CD14-positive monocyte (primary cell): ENCODE measurements around the gene SDR42E1. TPM values are rescaled to one million over a fixed set of nuclear protein-coding genes. Genes with fewer than 3 reads are reported as not detected.

Source experiments
- DNase-seq, 3 donors: peaks; one replicate each; pipeline ENCODE4 v3.0.0-alpha.2; 2011 to 2022
- H2AFZ ChIP-seq: 2 replicates; pipeline ENCODE4 v1.6.0; 2012; ENCODE audit warnings: mild to moderate bottlenecking, low read depth, low read length, inconsistent platforms; ENCODE audit not compliant: insufficient read depth, poor library complexity, severe bottlenecking
- H3K27ac ChIP-seq, 2 donors: 1 replicate in 1 of 2; 2 replicates in 1 of 2; pipeline ENCODE4 v1.5.1; 2012 to 2013; ENCODE audit warnings: low read length in 2 of 2, control low read depth in 1 of 2, inconsistent platforms in 1 of 2, low read depth in 1 of 2, mild to moderate bottlenecking in 1 of 2
- H3K27me3 ChIP-seq, 2 donors: one replicate each; pipeline versions ENCODE4 v1.6.0 to v1.6.1; 2011 to 2013; ENCODE audit warnings: low read length in 2 of 2; ENCODE audit not compliant: control insufficient read depth in 2 of 2, insufficient read depth in 2 of 2
- H3K36me3 ChIP-seq, 2 donors: replicated peaks in 1 of 2; 1 replicate in 1 of 2; 2 replicates in 1 of 2; pipeline versions ENCODE4 v1.5.1 to v1.6.1; 2012 to 2013; ENCODE audit warnings: low read length in 2 of 2, control low read depth in 1 of 2, inconsistent platforms in 1 of 2, mild to moderate bottlenecking in 1 of 2; ENCODE audit not compliant: insufficient read depth in 2 of 2, control insufficient read depth in 1 of 2
- H3K4me1 ChIP-seq, 2 donors: 1 replicate in 1 of 2; 2 replicates in 1 of 2; pipeline versions ENCODE4 v1.5.1 to v1.6.1; 2012 to 2013; ENCODE audit warnings: low read length in 2 of 2, control low read depth in 1 of 2, inconsistent platforms in 1 of 2, mild to moderate bottlenecking in 1 of 2, moderate library complexity in 1 of 2; ENCODE audit not compliant: insufficient read depth in 2 of 2, control insufficient read depth in 1 of 2
- H3K4me2 ChIP-seq: replicated peaks from 2 replicates; pipeline ENCODE3; 2012; ENCODE audit warnings: low read length, moderate library complexity, mild to moderate bottlenecking; ENCODE audit not compliant: poor library complexity, severe bottlenecking; ENCODE audit errors: extremely low read depth
- H3K4me3 ChIP-seq, 3 experiments: fragments of 200-600 bp in 1 of 3; sonication (generic) in 1 of 3; replicated peaks in 1 of 3; 1 replicate in 2 of 3; 2 replicates in 1 of 3; pipeline ENCODE4 v1.5.1; 2011 to 2013; ENCODE audit warnings: low read length in 3 of 3, mild to moderate bottlenecking in 3 of 3, control low read depth in 2 of 3, low read depth in 2 of 3, inconsistent platforms in 1 of 3, moderate library complexity in 1 of 3
- H3K79me2 ChIP-seq: 2 replicates; pipeline ENCODE4 v1.6.0; 2012; ENCODE audit warnings: mild to moderate bottlenecking, control low read depth, inconsistent platforms, low read length, moderate library complexity; ENCODE audit not compliant: insufficient read depth
- H3K9ac ChIP-seq: 2 replicates; pipeline ENCODE4 v1.6.0; 2017; ENCODE audit warnings: low read length, mild to moderate bottlenecking; ENCODE audit not compliant: insufficient read depth, poor library complexity, severe bottlenecking
- H3K9me3 ChIP-seq, 2 donors: replicated peaks in 1 of 2; 1 replicate in 1 of 2; 2 replicates in 1 of 2; pipeline versions ENCODE4 v1.5.1 to v1.6.1; 2012 to 2013; ENCODE audit warnings: low read length in 2 of 2, control low read depth in 1 of 2; ENCODE audit not compliant: control insufficient read depth in 1 of 2, insufficient read depth in 1 of 2
- H4K20me1 ChIP-seq: 2 replicates; pipeline ENCODE4 v1.6.0; 2012; ENCODE audit warnings: mild to moderate bottlenecking, low read length, control low read depth, moderate library complexity; ENCODE audit not compliant: insufficient read depth
- H3K27ac Mint-ChIP-seq, 7 donors: one replicate each; pipeline ENCODE4 v1.8.0; 2020; ENCODE audit warnings: mild to moderate bottlenecking in 7 of 7, mixed read lengths in 7 of 7, moderate library complexity in 6 of 7, inconsistent platforms in 2 of 7
- H3K27me3 Mint-ChIP-seq, 3 donors: one replicate each; pipeline ENCODE4 v1.8.0; 2021 to 2022; ENCODE audit warnings: low read depth in 3 of 3, mild to moderate bottlenecking in 3 of 3, mixed read lengths in 3 of 3, moderate library complexity in 3 of 3, inconsistent platforms in 1 of 3
- H3K36me3 Mint-ChIP-seq, 2 donors: one replicate each; pipeline ENCODE4 v1.8.0; 2020; ENCODE audit warnings: mixed read lengths in 2 of 2, inconsistent platforms in 1 of 2, mild to moderate bottlenecking in 1 of 2
- H3K4me1 Mint-ChIP-seq: one replicate; pipeline ENCODE4 v1.8.0; 2020; ENCODE audit warnings: mild to moderate bottlenecking, mixed read lengths
- H3K4me3 Mint-ChIP-seq, 2 donors: one replicate each; pipeline ENCODE4 v1.8.0; 2020; ENCODE audit warnings: mild to moderate bottlenecking in 2 of 2, mixed read lengths in 2 of 2, moderate library complexity in 1 of 2
- H3K9me3 Mint-ChIP-seq, 7 donors: one replicate each; pipeline ENCODE4 v1.8.0; 2020 to 2022; ENCODE audit warnings: mixed read lengths in 7 of 7, mild to moderate bottlenecking in 6 of 7, moderate library complexity in 6 of 7, inconsistent platforms in 2 of 7
- CTCF ChIP-seq: fragments of 200-600 bp; IDR thresholded peaks from one replicate; pipeline ENCODE4 v1.8.0; 2022; ENCODE audit warnings: antibody characterized with exemption, mild to moderate bottlenecking
- WGBS: methylation state at CpG from one replicate; pipeline ENCODE4 v1.1.5; 2013; ENCODE audit warnings: missing lambda C conversion rate; ENCODE audit not compliant: insufficient coverage; 5-methylcytosine and 5-hydroxymethylcytosine counted together
- intact Hi-C, 2 donors: fragments of 100-400 bp; cut with micrococcal nuclease; formaldehyde crosslinking; loops; one replicate each; pipeline versions ENCODE4 v1.15.0 to v1.15.1; 2023
- polyA plus RNA-seq, 3 donors: library from polyadenylated mRNA; depleted of rRNA in 1 of 3; unstranded in 2 of 3; stranded (reverse) in 1 of 3; fragments of 300-500 nt in 2 of 3; fragments of >200 nt in 1 of 3; fragmentation: Illumina TruSeq in 2 of 3; gene quantifications; 1 replicate in 2 of 3; 2 replicates in 1 of 3; pipeline ENCODE4 v1.2.3, GENCODE V29; 2012 to 2021

SDR42E1 gene
- polyA plus RNA-seq, 3 donors = under 0.01 TPM; not detected in 2

GRCh38 chr16:81997738-81998137 is 13.5 kb downstream of the SDR42E1 start:
- no peak for DNase-seq
- H3K36me3 ChIP-seq = no peaks in the 10 kb centered on the region
- no peaks in the 10 kb centered on the region for H3K9me3 ChIP-seq
- H3K27ac Mint-ChIP-seq = no peak overlapping the region
- H3K79me2 ChIP-seq = no peaks in the 10 kb centered on the region
- no peaks in the 10 kb centered on the region for H3K4me1 ChIP-seq
- H3K27me3 Mint-ChIP-seq = peaks cover 0 to 2% (median 0%) of the 10 kb centered on the region in 3 donors
- H3K36me3 Mint-ChIP-seq = no peaks in the 10 kb centered on the region
- WGBS = 94% methylated on average over 2 of the region's 2 CpGs
- no peak overlapping the region for H3K4me3 ChIP-seq
- TF ChIP-seq CTCF = no peak
- no peaks in the 10 kb centered on the region for H3K27me3 ChIP-seq
- intact Hi-C loops = no loop called here
- no peaks in the 10 kb centered on the region for H4K20me1 ChIP-seq
- H2AFZ ChIP-seq = no peak overlapping the region
- H3K9me3 Mint-ChIP-seq = peaks cover 0 to 5% (median 0%) of the 10 kb centered on the region in 7 donors
- H3K4me1 Mint-ChIP-seq = no peaks in the 10 kb centered on the region
- H3K27ac ChIP-seq = no peak overlapping the region
- H3K9ac ChIP-seq = no peak overlapping the region
- H3K4me3 Mint-ChIP-seq = no peak overlapping the region
- no peak overlapping the region for H3K4me2 ChIP-seq

GRCh38 chr16:81996664-81997509 is 14.4 kb downstream of the SDR42E1 start:
- no peak for DNase-seq
- Histone ChIP-seq H2AFZ (no peak overlapping the region), H3K27me3 (no peaks in the 10 kb centered on the region), H3K79me2 (no peaks in the 10 kb centered on the region), H3K4me1 (no peaks in the 10 kb centered on the region), H3K9me3 (no peaks in the 10 kb centered on the region), H3K4me2 (no peak overlapping the region), H3K36me3 (no peaks in the 10 kb centered on the region), H3K27ac (no peak overlapping the region), H3K4me3 (no peak overlapping the region), H3K9ac (no peak overlapping the region), H4K20me1 (no peaks in the 10 kb centered on the region)
- H3K36me3 Mint-ChIP-seq = no peaks in the 10 kb centered on the region
- no peak overlapping the region for H3K4me3 Mint-ChIP-seq
- H3K9me3 Mint-ChIP-seq = peaks cover 0 to 5% (median 0%) of the 10 kb centered on the region in 7 donors
- no peak overlapping the region for H3K27ac Mint-ChIP-seq
- H3K4me1 Mint-ChIP-seq = no peaks in the 10 kb centered on the region
- intact Hi-C loops = no loop called here
- WGBS = 76% methylated on average over 3 of the region's 11 CpGs
- peaks cover 0 to 2% (median 0%) of the 10 kb centered on the region in 3 donors for H3K27me3 Mint-ChIP-seq
- TF ChIP-seq CTCF = peak; percentile 20
